DND-41 (cell line): ENCODE data around the gene LRRC3C.

Experiments
- ATAC-seq: fragments of 200-7000 bp; cut with Tn5 transposase; 3 replicates; pipeline ENCODE4 v1.9.1; 2021; ENCODE audit warnings: low read depth; ENCODE audit not compliant: insufficient read depth
- DNase-seq: peaks from one replicate; pipeline ENCODE4 v3.0.0-alpha.2; 2020
- H2AFZ ChIP-seq: 2 replicates; pipeline ENCODE4 v1.6.0; 2012; ENCODE audit warnings: low read depth, low read length
- H3K27ac ChIP-seq: 2 replicates; pipeline ENCODE4 v1.5.1; 2012; ENCODE audit warnings: low read length, inconsistent platforms
- H3K27me3 ChIP-seq: fragments of 200-600 bp; sonication (generic); 2 replicates; pipeline ENCODE4 v1.6.0; 2012; ENCODE audit warnings: low read length, mild to moderate bottlenecking, inconsistent platforms; ENCODE audit not compliant: insufficient read depth, poor library complexity
- H3K36me3 ChIP-seq: 2 replicates; pipeline ENCODE4 v1.5.1; 2012; ENCODE audit warnings: low read length, inconsistent platforms; ENCODE audit not compliant: insufficient read depth
- H3K4me1 ChIP-seq: 2 replicates; pipeline ENCODE4 v1.5.1; 2012; ENCODE audit warnings: mild to moderate bottlenecking, low read length; ENCODE audit not compliant: insufficient read depth
- H3K4me2 ChIP-seq: 2 replicates; pipeline ENCODE4 v1.6.0; 2012; ENCODE audit warnings: mild to moderate bottlenecking, moderate library complexity, low read length, inconsistent platforms; ENCODE audit not compliant: insufficient read depth
- H3K4me3 ChIP-seq, 2 experiments: fragments of 200-600 bp in 1 of 2; shearing (Covaris generic) in 1 of 2; 2 replicates each; pipeline ENCODE4 v1.5.1; 2012 to 2016; ENCODE audit warnings: inconsistent platforms in 2 of 2, low read length in 2 of 2, mild to moderate bottlenecking in 2 of 2, low read depth in 1 of 2, moderate library complexity in 1 of 2
- H3K79me2 ChIP-seq: 2 replicates; pipeline ENCODE4 v1.6.0; 2012; ENCODE audit warnings: low read length, inconsistent platforms; ENCODE audit not compliant: insufficient read depth
- H3K9ac ChIP-seq: 2 replicates; pipeline ENCODE4 v1.6.0; 2012; ENCODE audit warnings: low read depth, mild to moderate bottlenecking, inconsistent platforms, low read length, moderate library complexity
- H3K9me3 ChIP-seq: 2 replicates; pipeline ENCODE4 v1.5.1; 2012; ENCODE audit warnings: low read length, moderate library complexity, mild to moderate bottlenecking, inconsistent platforms; ENCODE audit not compliant: insufficient read depth, severe bottlenecking
- H4K20me1 ChIP-seq: 2 replicates; pipeline ENCODE4 v1.6.0; 2012; ENCODE audit warnings: low read length; ENCODE audit not compliant: insufficient read depth
- EZH2 ChIP-seq: IDR thresholded peaks from 3 replicates; pipeline ENCODE4 v1.6.1; 2012; ENCODE audit warnings: borderline replicate concordance, low read depth, mild to moderate bottlenecking, moderate library complexity, low read length, inconsistent platforms; ENCODE audit not compliant: severe bottlenecking
- TF ChIP-seq, protein P1 (sequence below): IDR thresholded peaks from 2 replicates; pipeline ENCODE4 v1.5.1; 2012; ENCODE audit warnings: borderline replicate concordance, low read length, moderate library complexity, mild to moderate bottlenecking; ENCODE audit not compliant: poor library complexity, severe bottlenecking; ENCODE audit errors: extremely low read depth

LRRC3C gene

DNA sequence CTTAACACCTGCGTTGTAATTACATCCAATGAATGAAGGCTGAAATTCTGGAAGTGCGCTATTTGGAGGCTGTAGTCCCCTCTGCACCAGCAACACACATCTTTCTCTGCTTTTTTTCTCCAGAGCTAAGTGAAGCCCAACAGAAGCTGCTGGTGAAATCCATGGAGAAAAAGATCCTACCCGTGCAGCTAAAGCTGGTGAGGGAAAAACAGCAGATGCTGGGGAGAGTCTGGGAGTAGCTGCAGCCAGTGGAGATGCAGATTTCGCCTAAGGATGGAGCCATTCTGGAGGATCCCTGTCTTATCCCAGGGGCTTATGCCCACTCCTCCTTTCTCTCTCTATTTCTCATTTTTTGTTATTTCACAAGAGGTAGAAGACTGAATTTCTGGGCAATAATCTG is 48.3 kb downstream of the LRRC3C start:
- peaks cover 12% of the 10 kb centered on the region for H3K27me3 ChIP-seq
- H3K4me2 ChIP-seq: no peak overlapping the region
- no peaks in the 10 kb centered on the region; the same call in 1 of the 2 replicates for H4K20me1 ChIP-seq
- DNase-seq: no peak
- no peaks in the 10 kb centered on the region; the same call in 1 of the 2 replicates for H3K36me3 ChIP-seq
- no peak overlapping the region for H2AFZ ChIP-seq
- no peaks in the 10 kb centered on the region for H3K9me3 ChIP-seq
- no peak overlapping the region for H3K4me3 ChIP-seq
- no peak overlapping the region for H3K9ac ChIP-seq
- H3K27ac ChIP-seq: no peak overlapping the region
- peaks cover 12% of the 10 kb centered on the region for H3K4me1 ChIP-seq
- peaks cover 2% of the 10 kb centered on the region for H3K79me2 ChIP-seq
- TF ChIP-seq, protein P1, sequence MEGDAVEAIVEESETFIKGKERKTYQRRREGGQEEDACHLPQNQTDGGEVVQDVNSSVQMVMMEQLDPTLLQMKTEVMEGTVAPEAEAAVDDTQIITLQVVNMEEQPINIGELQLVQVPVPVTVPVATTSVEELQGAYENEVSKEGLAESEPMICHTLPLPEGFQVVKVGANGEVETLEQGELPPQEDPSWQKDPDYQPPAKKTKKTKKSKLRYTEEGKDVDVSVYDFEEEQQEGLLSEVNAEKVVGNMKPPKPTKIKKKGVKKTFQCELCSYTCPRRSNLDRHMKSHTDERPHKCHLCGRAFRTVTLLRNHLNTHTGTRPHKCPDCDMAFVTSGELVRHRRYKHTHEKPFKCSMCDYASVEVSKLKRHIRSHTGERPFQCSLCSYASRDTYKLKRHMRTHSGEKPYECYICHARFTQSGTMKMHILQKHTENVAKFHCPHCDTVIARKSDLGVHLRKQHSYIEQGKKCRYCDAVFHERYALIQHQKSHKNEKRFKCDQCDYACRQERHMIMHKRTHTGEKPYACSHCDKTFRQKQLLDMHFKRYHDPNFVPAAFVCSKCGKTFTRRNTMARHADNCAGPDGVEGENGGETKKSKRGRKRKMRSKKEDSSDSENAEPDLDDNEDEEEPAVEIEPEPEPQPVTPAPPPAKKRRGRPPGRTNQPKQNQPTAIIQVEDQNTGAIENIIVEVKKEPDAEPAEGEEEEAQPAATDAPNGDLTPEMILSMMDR: no peak
- no peak for TF ChIP-seq EZH2
- ATAC-seq: no peak

DNA sequence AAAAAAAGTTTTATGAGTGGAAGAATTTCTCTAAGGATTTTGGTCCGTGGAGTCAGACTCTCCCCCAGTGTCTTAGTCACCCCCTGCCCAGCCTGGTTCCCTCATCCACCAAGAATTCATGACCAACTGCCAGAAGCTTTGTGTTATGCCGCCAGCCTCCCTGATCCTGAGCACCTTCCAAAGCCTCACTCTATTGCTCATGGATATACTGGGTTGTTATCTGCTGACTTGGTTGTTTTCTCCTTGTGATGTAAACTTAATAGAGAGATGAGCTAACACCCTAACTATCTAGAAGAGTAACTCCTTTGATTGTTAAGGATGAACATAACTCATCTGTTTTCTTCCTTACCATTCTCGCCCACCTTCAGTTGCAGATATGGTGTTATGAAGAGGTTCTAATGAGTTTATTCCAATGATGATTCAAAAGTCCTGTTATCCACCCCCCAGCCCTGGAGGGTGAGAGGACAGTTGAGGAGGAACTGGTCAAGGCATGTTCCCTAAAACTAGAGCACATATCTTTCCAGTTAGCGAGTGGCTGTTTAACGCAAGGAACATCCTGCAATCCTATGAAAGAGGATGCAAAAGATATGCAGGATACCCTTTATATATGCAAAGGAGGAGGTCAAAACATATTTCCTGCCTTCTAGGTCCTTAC is 51.6 kb downstream of the LRRC3C start:
- H3K27me3 ChIP-seq: no peaks in the 10 kb centered on the region
- H3K36me3 ChIP-seq: peaks cover 6% of the 10 kb centered on the region
- H3K9me3 ChIP-seq: no peaks in the 10 kb centered on the region
- H4K20me1 ChIP-seq: peaks cover 14% of the 10 kb centered on the region
- H3K79me2 ChIP-seq: peaks cover 32% of the 10 kb centered on the region
- peak overlapping the region; percentile 93 for H3K4me2 ChIP-seq
- H3K4me1 ChIP-seq: peaks cover 37% of the 10 kb centered on the region
- H2AFZ ChIP-seq: peak overlapping the region; percentile 94
- DNase-seq (no peak), ATAC-seq (no peak)
- H3K27ac ChIP-seq: no peak overlapping the region
- peak overlapping the region in 1 of 2 experiments; percentile 67; a peak in 2 of 4 replicates for H3K4me3 ChIP-seq
- no peak for TF ChIP-seq EZH2
- TF ChIP-seq, protein P1: no peak
- peak overlapping the region; percentile 66; the same call in 1 of the 2 replicates for H3K9ac ChIP-seq

DNA sequence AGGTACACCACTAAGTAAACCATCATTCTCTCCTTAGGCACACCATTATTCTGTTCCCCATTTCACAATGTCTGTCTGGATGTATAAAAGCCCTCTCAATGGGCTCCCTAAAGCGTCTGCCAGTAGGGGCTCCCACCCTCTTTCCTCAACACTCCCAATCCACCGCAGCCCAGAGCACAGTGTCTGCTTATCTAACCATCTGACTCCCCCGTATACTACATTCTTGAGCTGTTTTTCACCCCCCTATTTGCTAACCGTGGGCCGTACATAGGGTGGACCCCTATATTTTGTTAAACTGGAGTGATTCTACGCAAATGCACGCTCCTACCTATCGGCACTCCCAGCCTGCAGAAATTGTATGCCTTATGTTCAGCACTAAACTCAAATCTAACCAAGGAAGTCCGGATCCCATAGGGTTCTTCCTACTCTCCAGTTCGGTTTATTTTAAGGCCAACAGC is 52.4 kb downstream of the LRRC3C start:
- peak; percentile 56 for DNase-seq

More for the DNA sequence above, 52.4 kb downstream of the LRRC3C start:
- Histone ChIP-seq H3K9ac (peak overlapping the region; percentile 66), H3K9me3 (no peaks in the 10 kb centered on the region), H3K4me3 (peak overlapping the region; percentile 39 to 67), H3K36me3 (peaks cover 14% of the 10 kb centered on the region), H3K79me2 (peaks cover 39% of the 10 kb centered on the region), H3K4me1 (peaks cover 42% of the 10 kb centered on the region), H2AFZ (peak overlapping the region; percentile 94), H3K4me2 (peak overlapping the region; percentile 93), H3K27me3 (no peaks in the 10 kb centered on the region), H4K20me1 (peaks cover 21% of the 10 kb centered on the region), H3K27ac (peak overlapping the region; percentile 83)
- peak; percentile 39 for ATAC-seq
- TF ChIP-seq, protein P1: peak; percentile 55
- TF ChIP-seq EZH2: no peak
